Colon (tissue), 2 donors: Measurements from ENCODE around the gene FOXP1.

Source experiments
- FAIRE-seq: peaks from 2 replicates; lab custom pipeline; 2012; peaks lifted over from hg19 to GRCh38; lab: Jason Lieb, UNC
- donor health status: control.
- donor health status: control.

FOXP1 gene

DNA sequence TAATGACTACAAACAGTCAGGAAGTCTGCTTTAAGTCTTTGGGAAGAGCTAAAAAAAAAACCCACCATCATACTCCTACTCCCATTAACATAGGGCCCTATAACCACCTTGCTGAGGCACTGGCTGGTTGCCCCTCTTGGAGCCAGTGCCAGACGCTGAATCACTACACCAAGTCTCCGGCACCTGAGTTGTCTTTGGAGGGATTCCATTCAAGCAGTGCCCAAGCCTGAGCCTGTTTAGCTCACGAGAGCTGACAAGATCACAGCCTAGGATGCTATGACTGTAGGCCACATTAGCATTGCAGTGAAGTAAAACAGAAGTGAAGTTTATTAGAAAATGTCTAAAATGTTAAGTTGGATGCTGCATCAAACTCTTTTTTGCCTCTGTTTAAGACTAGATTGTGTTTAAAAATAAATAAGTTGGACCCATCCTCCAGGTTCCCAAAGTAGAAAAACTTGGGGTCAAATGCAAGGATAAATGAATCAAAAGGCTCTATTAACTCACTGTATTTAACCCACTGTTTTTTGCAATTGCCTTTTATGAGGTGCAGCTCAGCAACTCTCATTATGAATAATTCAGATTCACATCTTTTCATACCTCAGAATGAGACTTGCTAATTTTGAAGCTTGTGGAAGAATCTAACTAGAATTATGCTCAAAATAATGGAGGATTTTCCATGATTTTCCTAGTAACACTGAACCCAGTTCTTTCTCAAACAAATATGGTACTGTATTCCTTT lies 461.9 kb downstream of the FOXP1 start:
- FAIRE-seq, result no peak

DNA sequence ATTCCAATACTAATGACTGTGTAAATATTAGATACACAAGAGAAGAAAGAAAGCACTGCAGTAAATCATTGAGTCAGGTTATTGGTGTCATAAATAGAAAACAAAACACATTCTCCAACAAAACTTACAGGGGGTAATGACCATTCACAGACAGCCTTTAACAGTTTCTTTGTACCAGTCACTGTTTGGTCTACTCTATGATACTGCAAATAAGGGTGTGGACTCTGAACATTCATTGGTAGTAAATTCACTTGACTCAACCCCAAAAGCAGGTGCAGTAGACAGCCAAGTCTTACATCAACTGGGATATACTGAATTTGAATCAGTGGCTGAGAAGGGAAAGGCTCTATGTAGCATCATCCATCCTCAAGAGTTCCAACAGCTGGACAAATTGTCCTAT lies 463.5 kb downstream of the FOXP1 start:
- FAIRE-seq, result peak; percentile 5

DNA sequence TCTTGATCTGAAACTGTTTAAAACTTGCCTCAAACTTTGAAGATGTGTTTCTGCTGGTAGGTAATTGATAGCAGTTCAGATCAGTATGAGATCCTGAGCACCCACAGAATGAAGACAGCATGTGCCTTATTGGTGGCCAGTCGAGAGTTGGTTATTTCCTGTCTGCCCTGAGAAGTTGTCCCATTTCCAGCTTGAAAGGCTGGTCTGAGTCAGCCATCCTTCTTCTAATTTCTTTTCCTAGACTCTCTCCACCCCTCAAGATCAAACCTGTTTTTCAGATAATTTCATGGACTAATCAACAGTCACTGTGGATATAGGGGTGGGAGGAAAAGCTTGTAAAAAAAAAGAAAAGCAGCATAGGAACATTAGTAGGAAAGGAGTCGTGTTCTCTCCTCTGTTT lies 464.4 kb downstream of the FOXP1 start:
- FAIRE-seq, result no peak

DNA sequence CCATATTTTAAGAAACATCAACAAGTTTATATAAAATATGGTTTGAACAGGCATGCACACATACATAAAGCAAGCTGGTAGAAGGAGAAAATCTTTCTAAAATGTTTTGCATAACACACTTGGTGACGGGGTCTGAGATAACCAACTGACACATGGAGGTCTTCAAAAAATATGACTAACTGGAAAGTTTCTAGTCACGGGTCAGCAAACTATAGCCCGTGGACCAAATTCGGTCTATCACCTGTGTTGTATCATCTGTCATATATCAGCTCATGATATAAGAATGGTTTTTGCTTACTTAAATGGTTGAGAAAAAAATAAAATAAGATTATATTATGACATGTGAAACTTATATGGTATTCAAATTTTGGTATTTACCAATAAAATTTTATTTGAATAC lies 465.1 kb downstream of the FOXP1 start:
- no peak for FAIRE-seq

DNA sequence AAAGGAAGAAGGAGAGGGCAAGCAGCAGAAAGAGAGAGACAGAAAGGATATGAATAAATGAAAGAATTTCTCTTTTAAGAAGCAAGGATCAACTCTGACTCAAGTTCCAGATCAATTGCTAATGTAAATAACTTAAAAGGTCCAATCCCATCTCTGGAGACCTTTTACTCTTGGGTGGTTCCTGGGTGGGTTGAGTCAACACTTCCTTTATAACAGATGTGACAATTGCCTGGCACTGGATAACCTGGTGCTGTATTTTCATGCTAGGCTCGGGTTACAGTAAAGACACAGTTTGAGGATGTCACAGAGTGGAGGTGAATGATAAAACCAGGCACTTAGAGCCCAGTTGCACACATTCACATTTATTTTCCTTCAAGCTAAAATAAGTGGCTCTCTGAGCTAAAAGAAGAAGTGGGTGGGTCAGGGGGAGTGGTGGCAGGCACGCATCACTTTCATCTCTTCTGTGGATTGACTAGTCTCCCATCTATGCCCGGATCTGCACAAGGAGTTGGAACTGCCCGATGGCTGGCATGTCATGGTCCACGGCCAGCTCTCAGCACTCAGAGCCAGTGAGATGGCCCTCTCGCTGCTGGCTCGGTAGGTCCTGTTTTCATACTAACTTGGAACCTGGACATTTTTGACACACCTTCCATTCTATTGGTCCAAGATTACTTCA lies 465.8 kb downstream of the FOXP1 start:
- no peak for FAIRE-seq

DNA sequence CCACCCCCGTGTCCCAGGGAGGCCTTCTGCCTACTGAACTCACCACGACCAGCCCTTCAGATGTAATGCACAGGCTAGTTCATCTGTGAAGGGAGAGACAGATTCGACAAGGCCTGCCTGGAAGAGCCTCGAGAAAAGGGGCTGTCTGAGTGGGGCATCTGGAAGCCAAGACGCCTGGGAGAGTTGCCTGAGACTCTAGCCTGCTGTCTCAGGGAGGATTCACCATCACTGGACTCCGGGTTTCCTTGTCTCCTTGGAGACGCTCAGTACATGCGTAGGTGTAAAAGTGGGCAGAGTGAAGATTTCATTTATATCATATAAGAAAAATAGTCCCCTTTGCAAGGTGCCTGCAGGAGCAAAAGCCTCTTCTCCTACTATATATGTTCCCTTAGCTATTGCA lies 468.9 kb downstream of the FOXP1 start:
- FAIRE-seq, result no peak

DNA sequence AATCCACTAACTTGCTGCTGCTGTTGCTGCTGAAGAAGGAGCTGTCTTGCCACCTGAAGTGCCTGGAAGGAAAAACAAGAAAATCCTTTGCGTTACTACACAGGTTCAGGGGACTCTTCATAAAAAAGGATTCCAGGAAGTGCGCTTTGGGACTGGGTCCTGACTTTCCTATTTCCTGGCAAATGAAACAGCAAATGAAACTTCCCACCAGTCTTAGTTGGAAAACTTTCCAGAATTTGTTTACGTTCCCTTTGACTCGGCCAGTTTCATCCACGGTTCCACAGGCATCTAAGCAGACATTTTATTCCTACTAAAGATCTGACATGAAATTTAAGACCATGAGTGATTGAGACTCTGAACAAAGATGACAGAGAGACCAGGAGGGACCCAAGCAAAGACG lies 471.0 kb downstream of the FOXP1 start:
- no peak for FAIRE-seq

DNA sequence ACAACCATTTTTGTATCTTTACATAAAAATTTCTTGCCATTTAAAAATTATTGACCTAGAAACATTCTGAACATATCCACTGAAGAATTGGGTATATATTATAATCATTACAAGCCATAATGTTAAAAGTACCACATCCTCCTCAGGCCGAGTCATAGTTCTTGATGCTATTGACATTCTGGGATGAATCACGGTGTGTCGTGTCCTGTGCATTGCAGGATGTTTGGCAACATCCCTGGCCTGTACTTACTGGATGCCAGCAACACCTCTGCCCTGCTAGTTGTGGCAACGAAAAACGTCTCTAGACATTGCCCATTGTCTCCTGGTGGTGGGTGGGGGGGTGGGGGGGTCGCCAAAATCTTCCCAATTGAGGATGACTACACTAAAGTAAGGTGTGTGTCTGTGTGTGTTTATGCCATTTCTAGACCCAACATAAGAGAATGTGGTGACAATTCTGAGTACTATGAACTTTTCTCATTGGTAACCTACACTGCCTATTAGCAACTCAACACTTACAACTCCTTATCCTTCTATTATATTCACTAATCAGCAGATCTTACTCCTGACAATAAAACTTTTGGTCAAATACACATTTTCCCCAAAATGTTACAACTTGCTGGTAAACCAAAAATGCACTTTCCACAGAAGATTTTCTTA lies 471.6 kb downstream of the FOXP1 start:
- FAIRE-seq, result no peak

DNA sequence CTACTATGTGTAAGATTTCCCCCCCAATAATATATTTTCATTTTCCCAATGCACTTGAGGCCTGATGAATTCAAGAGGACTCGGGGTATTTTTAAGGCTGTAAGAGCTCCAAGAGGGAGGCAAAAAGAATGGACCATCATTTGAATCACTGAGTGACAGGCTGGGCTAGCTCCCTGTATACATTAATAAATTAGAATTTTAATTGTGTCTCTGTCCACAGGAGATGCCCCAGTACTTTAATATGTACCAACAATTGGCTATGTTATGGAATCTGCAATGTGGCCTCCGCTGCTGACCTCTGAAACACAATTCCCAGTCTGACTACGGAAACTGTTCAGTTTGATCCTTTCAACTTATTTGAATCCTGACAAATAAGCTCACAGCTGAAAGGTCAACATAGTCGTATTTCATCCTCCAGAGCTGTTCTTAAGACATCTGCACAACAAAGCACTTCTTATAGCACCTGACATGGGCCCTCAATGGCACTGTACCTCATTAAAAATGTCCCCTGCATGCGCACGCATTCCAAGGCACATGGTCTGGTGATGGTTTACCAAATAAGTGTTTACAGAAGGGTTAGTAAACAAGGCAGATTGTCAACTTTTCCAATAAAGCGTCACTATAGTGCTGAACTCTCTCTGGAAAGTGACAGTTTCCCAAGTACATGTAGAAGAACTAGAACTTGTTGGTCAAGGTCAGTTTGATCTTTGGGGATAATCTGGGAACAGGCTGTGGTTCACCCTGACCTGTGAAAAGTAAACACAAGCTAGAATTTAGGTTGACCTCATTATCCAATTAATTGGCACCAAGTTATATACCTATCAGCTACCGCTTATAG lies 472.9 kb downstream of the FOXP1 start:
- FAIRE-seq, result no peak

DNA sequence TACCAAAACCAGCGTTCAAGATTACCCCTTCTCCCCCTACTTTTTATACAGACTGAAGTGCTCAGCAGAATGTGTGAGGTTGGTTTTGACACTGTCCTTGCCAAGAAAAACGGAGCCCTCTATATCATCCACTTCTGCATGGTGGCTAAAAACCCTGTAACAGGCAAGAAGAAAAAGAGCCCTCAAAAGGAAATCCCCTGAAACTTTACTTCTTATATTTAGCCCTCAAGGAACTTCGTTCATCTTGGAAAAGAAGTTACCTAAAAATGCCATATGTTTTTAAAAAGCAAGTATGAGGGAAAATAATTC lies 473.6 kb downstream of the FOXP1 start:
- no peak for FAIRE-seq

DNA sequence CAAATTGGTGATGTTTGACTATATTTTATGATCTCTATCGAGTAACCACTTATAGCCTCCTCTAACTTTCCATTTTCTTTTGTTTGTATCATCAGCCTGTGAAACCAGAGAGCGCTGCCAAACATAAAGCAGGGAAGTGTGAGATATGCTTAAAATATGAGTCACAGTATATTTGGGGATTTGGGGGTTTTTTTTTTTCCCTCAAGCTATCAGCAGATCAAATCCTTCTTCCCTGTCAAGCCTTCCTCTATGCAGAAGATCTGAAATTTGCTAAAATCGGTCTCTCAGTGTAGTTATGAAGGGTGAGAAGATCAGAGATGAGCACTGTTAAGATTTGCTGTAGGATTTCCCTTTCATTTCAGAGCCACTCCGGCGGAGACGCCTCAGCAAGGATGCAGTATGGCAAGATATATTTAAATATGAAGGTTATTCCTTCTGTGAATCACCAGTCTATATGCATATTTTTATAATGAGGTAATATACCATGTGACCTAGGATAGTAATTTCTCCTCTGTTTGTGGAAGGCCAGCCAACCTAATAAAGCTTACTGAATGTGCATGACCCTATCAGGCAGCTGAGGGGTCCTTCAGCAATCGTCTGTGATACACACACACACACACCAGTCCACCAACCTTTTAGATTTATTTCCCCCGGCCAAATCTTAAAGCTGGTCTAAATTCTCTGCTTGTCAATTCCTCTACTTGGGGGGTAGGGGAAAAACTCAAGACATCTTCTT lies 474.1 kb downstream of the FOXP1 start:
- no peak for FAIRE-seq

DNA sequence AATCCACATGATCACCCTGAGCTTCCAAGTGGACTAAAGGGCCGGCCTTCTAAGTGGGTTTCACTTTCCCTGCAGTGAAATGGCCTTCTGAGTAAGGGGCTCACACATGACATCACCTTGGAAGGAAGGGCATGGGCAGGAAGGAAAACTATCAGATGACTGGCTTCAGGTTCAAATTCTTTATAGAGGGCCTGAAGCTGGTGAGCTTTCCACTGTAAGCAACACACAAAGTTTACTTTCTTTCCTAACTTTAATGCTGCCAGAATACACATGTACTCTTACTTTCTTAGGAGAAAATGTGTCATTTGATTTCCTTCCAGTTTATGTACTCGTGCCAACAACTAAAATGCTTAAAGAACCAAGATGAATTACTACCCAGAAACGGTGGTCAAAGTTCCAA lies 475.6 kb downstream of the FOXP1 start:
- FAIRE-seq, result no peak

DNA sequence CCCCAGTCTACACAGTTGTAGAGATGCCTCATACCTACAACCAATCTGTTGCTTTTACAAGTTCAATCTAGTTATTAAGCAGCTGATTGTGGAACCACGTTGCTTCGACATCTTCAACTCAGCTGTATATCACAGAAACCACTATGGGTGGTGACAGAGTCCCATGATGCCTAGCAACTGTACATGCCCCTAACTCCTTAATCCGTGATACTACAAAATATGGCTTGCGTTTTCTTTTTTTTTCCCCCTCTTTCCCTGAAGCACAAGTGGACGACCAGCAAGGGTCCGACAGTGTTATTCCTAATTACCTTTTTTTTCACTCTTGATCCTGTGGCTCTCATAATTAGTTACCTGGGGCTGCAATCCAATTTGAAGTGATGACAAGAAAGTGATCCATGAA lies 478.6 kb downstream of the FOXP1 start:
- no peak for FAIRE-seq

DNA sequence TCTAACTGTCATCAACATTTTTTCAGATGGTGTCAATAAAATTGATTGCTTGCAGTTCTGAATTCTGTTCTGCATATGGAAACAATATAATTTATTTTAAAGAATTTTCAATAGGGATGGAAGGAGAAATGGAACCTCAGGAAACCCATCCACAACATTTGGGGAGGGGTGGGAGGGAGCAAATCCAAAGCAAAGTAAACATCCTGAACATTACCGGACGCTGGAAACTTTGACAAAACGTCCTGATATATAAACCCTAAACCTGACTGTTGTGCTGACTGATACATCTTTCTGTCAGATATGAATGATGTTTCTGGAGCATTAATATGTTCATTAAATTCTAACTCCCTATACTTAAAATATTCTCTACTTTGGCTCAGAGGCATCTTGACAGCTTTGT lies 479.0 kb downstream of the FOXP1 start:
- no peak for FAIRE-seq

DNA sequence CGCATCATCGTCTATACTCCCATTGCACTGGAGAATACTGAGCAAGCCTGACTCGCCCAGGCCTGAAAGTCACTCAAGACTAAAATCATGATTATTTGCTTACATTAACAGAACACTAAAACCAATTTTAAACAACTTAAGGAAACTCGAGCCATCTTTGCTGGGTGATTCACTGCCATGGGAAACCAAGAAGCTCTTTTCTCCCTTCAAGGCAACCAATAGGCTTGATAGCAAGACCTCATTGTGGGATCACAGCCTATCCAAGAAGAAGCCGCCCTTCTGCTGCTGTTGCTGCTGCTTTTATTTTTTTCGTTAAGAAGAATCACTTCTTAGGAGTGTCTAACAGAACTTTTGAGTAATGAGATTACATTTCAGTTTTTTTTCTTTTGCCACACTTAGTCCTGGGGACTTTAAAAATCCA lies 479.4 kb downstream of the FOXP1 start:
- FAIRE-seq, result no peak

DNA sequence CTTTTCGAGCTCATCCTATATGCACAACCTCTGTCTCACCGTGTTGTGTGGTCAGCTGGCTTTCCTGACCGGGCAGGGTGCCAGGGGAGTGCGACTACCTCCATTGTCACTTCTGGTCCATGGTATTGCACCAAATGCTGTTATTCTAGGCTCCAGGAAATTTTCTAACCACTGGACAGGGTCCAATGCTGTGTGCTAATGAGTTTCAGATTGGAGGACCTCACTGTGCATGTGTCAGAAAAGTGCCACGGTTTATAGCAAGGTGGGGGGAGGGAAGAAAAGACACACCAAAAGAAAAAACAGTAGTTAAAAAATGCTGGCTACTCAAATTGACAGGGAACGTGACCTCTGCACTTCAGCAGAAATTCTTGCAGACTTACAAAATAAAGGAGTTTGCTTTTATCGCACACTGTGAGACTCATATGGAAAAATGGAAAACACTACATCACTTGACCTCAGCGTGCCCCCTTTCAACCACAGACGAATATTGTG lies 480.1 kb downstream of the FOXP1 start:
- FAIRE-seq, result no peak

DNA sequence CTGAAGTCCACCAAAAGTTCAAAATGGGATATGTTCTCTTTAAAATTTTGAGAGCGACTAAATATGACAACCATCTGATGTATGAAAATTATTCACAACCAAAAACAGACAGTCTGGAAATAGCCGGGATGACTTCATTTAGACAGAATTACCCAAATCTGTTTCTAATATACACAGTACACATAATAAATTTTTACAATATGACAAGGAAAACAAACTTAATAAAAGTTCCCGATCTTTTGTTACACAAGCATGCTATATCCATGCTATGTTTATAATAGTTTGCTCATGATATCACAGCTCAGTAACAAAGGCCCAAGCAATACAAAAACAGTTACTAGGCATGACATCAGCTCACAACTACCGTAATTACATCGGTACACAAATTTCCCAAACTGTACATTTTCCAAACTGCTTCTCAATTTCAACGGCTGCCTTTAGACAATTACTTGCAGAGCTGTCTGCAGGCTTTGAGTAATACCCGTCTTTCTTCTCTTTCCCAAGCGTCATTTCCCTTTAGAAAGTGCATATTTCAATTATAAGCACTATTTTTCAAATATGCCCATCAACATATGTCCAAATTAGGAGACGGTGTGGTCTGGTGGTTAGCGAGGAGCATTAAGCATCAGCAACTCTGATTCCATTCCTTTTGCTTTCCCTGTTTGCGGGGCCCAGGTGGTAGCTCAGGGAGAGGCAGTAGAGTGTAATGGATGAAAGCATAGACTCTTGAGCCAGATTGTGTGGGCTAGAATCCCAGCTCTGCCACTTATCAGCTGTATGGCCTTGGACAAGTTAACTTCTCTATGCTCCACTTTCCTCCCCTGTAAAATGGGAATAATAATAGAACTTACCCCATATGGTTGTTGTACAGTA lies 481.2 kb downstream of the FOXP1 start:
- FAIRE-seq, result no peak

DNA sequence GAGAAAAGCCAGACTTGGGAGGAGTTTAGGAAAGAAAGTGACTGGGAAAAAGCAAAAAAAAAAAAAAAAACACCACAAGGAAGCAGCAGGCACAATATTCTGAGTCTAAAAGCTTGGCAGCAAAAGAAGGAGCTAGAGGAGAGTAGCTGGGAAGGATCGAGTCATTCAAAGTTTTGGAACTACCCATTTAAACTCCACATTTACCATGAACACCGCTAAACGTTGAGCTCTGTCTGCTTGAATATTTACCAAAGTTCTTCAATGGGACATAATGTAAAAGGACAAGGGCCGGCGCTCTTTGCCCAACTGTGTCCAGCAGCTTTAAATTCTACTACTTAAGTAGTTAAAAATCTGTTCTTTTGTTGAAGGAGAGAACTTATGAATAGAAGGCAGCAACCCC lies 481.9 kb downstream of the FOXP1 start:
- no peak for FAIRE-seq

DNA sequence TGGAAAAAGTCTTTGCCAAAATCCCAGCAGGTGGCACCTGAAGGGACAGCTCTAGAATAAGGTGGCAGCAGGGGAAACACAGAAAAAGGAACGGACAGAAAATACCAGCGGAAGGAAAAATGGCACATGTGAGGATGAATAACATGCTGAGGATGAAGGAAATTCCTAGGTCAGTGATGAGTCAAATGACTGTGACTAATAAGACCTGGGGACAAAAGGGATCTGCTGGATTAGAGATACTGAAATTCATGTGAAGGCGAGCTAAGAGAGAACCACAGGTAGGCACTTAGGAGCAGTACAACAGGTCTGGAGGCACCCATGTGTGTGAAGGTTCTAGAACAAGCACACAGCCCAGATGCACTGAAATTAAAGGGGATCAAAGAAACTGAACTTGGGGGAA lies 482.5 kb downstream of the FOXP1 start:
- no peak for FAIRE-seq

DNA sequence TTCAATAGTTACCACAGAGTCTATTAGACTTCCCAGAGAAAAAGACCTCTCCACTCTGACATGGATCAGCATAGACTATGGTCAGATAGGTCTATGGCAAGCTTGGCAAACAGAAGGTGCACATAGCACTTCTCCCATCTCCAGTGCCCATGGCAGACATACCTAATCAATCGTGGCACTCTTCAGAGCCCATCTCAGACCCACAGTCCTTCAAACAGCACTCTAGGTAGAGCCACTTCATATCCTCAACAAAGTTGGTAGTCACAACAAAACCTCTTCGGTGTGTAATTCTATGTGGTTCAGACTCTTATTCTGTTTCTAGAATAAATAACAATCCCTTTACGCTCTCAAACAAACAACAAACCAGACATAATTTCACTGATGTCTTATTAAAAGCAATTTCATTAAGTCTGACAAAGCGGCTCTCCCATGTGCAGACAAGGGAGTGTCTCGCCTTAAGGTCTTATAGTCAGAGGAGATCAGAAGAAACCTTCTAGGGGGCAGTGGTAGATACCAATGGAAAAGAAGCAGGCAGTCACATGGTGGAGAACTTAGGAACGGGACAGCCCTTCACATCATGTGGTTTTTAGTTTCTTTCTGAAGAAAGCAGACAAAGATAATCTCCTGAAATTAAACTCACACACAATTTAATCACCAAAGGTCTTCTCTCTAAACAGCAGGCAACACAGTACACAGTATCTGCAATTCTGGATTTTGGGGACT lies 483.4 kb downstream of the FOXP1 start:
- no peak for FAIRE-seq
